ENCODE data around the gene HMG20A. TPM values are rescaled to one million over a fixed set of nuclear protein-coding genes. Genes with fewer than 3 reads are reported as not detected.

HMG20A gene
- total RNA-seq, result 20.7 TPM
- long read RNA-seq, full-length matches to known transcripts, result 13 of 35 reads
- long read RNA-seq, partial matches to known transcripts, result 19 of 35 reads
- long read RNA-seq, other reads (novel, unspliced or antisense), result 3 of 35 reads

- no peak for DNase-seq (ENCODE audit: low spot score)
Observed at GRCh38 chr15:77420610-77421369, at the start of gene HMG20A. Gene HMG20A (plus strand): TSS chr15:77420888. CDS start chr15:77458408, 37,520 bp downstream.

GRCh38 chr15:77371850-77372563 is 48.7 kb upstream of the HMG20A start:
- no peak for DNase-seq (ENCODE audit: low spot score)

GRCh38 chr15:77373441-77373840 is 47.2 kb upstream of the HMG20A start:
- no peak for DNase-seq (ENCODE audit: low spot score)

- no peak for DNase-seq (ENCODE audit: low spot score)
Observed at GRCh38 chr15:77375133-77375532, 45.6 kb upstream of the HMG20A start.

GRCh38 chr15:77376770-77377169 is 43.9 kb upstream of the HMG20A start:
- DNase-seq (ENCODE audit: low spot score), result no peak

- no peak for DNase-seq (ENCODE audit: low spot score)
Observed at GRCh38 chr15:77380033-77380432, 40.7 kb upstream of the HMG20A start.

- DNase-seq (ENCODE audit: low spot score), result no peak
Observed at GRCh38 chr15:77384086-77384485, 36.6 kb upstream of the HMG20A start.

GRCh38 chr15:77384589-77385359 is 35.9 kb upstream of the HMG20A start:
- DNase-seq (ENCODE audit: low spot score), result no peak

- DNase-seq (ENCODE audit: low spot score), result no peak
Observed at GRCh38 chr15:77386626-77387025, 34.1 kb upstream of the HMG20A start.

GRCh38 chr15:77387365-77388105 is 33.2 kb upstream of the HMG20A start:
- no peak for DNase-seq (ENCODE audit: low spot score)

- no peak for DNase-seq (ENCODE audit: low spot score)
Observed at GRCh38 chr15:77391372-77391951, 29.2 kb upstream of the HMG20A start.

GRCh38 chr15:77392762-77393470 is 27.8 kb upstream of the HMG20A start:
- no peak for DNase-seq (ENCODE audit: low spot score)

- no peak for DNase-seq (ENCODE audit: low spot score)
Observed at GRCh38 chr15:77393471-77393840, 27.2 kb upstream of the HMG20A start.

GRCh38 chr15:77395013-77395774 is 25.5 kb upstream of the HMG20A start:
- DNase-seq (ENCODE audit: low spot score), result no peak

- no peak for DNase-seq (ENCODE audit: low spot score)
Observed at GRCh38 chr15:77396692-77397091, 24.0 kb upstream of the HMG20A start.

- DNase-seq (ENCODE audit: low spot score), result no peak
Observed at GRCh38 chr15:77398927-77399326, 21.8 kb upstream of the HMG20A start.

GRCh38 chr15:77400258-77400657 is 20.4 kb upstream of the HMG20A start:
- DNase-seq (ENCODE audit: low spot score), result no peak

- DNase-seq (ENCODE audit: low spot score), result no peak
Observed at GRCh38 chr15:77402740-77403379, 17.8 kb upstream of the HMG20A start.
